NCI-H2196 treated with DMSO at 0.1 percent for 48 hours (cell line): Measurements from ENCODE around the gene MAP3K6.
"Not testable (repeated sequence)": the region's sequence is repeated elsewhere in the genome, so short reads cannot be mapped to it uniquely, and the experiment has no call there.

Experiments
- DNase-seq: peaks from one replicate; lab custom pipeline; 2025; ENCODE audit not compliant: unreplicated experiment; lab: John Stamatoyannopoulos, UW

The MAP3K6 gene

DNA sequence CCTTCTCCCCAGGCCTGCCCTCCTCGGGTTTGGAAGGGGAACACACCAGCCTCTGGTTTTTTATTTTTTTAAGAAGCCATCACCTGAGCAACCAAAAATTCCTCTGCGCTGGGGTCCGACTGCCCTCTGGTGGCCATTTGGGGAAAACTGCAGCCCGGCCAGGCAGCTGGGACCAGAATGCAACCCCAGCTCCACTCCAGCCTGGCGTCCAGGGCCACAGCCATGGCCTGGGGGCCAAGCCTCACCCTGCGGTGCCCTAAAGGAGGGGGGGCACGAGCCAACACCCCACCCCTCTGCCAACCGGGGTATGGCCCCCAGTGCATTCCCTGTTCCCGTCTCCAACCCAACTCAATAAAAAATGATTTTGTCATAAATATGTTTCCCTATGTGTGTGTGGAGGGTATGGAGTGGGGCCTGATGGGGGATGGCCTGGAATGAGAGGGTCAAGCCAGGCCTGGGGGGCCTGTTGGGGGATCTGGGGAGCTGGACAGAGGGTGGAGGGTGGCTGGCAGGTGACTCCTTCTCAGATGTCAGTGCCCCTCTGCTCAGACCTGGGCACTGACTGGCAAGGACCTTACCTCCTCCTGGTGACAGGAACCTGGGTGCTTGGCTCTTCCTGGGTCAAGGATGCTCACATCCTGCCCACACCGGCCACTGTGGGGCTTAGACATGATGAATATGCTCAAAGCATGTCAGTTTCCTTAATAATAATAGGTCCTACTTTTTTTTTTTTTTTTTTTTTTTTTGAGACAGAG is 28.9 kb upstream of the MAP3K6 start:
- peak; percentile 71 for DNase-seq

DNA sequence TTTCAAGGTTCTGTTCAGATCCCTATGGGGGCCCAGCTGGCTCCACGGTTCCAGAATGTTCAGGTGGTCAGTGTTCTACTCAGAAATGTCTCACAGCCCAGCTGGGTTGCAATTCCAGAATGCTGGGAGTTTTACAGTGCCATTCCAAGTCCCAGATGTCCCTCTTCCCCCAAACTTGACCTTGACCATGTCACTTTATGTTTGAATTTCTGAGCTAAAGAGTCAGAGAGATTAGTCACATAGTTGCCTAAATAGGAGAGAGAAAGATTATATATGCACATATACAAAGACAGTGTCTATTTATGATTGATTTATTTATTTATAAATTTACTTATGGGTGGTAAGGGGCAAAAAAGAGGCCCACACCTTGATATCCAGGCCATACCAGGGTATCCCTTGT is 28.2 kb upstream of the MAP3K6 start:
- no peak for DNase-seq

DNA sequence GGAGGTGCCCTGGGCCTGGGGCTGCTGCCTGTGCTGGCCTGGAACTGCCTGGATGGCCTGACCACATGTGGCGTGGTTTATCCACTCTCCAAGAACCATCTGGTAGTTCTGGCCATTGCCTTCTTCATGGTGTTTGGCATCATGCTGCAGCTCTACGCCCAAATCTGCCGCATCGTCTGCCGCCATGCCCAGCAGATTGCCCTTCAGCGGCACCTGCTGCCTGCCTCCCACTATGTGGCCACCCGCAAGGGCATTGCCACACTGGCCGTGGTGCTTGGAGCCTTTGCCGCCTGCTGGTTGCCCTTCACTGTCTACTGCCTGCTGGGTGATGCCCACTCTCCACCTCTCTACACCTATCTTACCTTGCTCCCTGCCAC is 27.5 kb upstream of the MAP3K6 start:
- DNase-seq: no peak

DNA sequence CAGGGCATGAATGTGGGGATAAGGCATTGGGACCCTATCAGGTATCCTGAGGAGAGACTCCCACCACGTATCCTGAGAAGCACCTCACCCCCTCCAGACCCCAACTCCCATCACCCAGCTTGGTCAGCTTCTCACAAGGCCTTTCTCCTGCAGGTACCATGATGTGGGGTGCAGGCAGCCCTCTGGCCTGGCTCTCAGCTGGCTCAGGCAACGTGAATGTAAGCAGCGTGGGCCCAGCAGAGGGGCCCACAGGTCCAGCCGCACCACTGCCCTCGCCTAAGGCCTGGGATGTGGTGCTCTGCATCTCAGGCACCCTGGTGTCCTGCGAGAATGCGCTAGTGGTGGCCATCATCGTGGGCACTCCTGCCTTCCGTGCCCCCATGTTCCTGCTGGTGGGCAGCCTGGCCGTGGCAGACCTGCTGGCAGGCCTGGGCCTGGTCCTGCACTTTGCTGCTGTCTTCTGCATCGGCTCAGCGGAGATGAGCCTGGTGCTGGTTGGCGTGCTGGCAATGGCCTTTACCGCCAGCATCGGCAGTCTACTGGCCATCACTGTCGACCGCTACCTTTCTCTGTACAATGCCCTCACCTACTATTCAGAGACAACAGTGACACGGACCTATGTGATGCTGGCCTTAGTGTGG is 27.0 kb upstream of the MAP3K6 start:
- no peak for DNase-seq

DNA sequence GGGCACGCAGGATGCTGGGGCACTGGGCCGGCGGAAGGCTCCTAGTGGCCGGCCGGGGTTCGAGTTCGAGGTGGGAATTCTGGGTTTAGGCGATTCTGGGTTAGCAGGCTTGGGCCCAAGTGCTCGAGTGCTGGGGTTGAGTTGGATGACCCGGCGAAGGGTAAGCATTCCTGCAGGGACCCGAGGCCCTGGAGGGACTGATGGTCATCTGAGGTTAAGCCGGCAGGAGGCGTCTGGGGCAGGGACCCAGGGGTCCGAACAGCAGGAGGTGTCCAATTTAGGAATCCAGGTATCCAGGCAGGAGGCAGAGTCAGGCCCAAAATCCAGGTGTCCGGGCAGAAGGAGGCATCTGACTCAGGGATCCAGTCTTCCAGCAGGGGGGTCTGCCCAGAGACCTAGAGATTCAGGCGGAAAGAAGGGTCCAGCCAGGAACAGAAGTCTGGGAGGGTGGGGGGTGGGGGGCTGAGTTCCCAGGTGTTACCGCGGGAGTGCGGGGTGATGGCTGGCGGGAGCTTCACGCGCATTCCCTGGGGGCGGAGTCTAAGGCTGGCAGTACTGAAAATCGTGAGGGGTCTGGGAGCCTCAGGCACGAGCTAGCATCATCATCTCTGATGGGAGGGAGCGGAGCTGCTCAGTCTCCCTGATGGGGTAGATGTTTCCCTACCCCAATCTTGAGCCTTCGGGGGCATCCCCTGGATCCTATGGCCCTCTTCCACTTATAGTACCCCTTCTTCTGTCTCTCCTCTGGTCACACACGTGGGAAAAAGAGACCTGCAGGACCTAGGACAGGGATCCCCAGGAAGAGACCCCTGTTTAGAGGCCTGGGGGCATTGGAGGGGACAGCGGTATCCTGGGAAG is 26.2 kb upstream of the MAP3K6 start:
- DNase-seq: no peak

DNA sequence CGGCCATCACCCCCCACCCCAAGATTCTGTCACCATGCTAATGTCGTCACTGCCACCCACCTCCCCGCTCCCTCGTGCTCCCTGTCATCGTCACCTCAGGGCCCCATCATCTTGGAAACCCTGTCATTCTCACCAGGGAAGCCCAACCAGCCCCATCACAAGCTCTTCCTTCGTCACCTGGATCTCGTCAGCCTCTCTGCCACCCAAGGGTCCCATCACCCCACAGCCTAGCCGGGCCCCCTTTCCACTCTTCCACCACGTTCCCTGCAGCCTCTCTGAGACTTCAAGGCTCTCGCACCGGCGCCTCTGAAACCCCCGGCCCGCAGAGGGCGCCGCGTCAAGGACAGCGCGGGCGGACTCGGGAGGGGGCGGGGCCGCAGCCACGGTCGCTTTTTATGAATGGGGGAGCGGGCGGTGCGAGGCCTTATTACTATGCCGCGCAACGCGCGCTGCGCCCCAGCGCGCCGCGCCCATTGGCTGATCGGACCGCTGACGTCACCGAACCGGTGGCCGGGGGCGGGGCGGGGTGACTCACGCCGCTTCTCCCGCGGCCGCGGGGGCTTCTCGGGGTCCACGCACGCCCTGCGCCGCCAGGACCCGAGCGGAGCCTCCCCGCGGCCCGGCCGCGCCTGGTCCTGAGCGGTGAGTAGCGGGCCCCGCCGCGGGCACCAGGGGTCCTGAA is 25.5 kb upstream of the MAP3K6 start, which contains the start of gene GPR3:
TSS of gene GPR3 (plus strand) at position 527 of the 682 bp plus-strand sequence. CDS start 1,177 bp downstream, outside the sequence.
- peak; percentile 88 for DNase-seq

DNA sequence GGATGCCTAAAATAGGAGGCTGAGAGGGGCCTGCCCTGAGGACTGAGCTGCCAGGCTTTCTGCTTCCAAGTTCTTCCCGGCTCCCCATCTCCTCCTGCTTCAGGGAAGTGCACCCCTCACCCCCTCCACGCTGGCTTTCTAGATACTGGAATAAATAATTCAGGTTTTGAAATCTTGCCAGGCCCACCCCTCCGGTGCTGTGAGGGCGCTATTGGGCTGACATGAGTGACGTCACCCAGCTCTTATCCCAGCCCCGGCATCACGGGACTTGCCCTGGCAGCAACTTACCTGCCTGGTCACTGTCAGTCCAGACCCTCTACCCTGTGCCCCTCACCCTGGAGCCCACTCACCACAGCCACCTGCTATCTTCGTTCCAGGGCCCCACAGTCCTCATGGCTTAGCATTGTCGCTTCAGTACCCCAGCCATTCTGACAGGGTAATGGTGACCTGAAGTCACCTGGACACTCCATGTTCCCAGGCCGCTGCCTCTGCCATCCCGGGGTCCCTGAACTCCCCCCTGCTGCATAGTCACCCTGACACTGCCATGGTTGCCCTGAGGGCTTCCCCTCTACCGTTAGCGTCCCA is 24.8 kb upstream of the MAP3K6 start:
- DNase-seq: no peak

DNA sequence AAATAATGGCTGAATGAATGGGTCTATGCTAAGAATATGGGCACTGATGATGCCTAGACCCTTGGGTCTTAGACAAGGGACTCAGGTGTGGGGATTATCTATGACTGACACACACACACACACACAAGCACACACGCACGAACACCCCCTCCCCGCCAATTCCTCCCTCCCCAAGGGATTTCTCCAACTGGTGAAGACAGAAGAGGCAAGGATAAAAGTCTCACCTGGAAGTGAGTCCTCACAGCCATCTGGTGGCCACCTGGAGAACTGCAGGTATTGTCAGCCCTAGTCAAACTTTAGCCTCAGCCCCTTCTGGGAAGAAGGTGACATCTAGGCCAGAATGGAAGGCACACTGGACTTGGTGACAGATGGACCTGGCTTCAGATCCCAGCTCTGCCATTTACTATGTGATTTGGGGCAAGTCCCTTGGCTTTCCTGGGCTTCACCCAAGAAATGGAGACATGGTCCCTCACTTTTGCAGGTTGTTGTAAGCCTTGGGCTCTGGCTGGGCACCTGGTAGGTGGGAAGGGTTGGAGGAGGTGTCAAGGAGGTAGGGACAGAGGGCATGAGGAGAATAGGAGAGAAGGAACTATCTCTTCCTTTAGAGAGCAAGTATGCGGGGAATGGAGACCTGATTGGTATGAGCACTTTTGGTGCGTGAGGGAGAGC is 21.7 kb upstream of the MAP3K6 start:
- DNase-seq: peak; percentile 50

DNA sequence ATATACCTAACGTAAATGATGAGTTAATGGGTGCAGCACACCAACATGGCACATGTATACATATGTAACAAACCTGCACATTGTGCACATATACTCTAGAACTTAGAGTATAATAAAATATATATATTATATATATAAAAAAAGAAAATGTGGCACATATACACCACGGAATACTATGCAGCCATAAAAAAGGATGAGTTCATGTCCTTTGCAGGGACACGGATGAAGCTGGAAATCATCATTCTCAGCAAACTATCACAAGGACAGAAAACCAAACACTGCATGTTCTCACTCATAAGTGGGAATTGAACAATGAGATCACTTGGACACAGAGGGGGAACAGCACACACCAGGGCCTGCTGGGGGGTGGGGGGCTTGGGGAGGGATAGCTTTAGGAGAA is 18.0 kb upstream of the MAP3K6 start:
- DNase-seq: not testable (repeated sequence)

DNA sequence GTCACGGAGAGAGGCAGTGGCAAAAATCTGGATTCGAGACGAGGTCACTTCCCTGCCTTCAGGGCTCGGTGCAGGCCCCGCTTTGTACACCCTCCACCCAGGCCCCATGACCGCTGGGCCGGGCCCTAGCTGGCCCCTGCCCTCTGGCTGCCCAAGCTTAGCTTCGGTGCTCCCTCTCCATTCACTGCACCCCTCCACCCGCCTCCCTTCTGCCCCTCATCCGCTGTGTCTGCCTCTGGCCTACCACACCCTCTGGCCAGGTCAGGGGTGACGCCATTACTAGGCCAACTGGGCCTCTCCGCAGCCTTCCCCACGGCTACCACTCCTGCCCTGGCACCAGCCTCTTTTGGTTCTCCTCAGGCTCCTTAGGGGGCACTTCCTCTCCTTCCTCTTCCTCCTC is 16.9 kb upstream of the MAP3K6 start:
- DNase-seq: no peak

DNA sequence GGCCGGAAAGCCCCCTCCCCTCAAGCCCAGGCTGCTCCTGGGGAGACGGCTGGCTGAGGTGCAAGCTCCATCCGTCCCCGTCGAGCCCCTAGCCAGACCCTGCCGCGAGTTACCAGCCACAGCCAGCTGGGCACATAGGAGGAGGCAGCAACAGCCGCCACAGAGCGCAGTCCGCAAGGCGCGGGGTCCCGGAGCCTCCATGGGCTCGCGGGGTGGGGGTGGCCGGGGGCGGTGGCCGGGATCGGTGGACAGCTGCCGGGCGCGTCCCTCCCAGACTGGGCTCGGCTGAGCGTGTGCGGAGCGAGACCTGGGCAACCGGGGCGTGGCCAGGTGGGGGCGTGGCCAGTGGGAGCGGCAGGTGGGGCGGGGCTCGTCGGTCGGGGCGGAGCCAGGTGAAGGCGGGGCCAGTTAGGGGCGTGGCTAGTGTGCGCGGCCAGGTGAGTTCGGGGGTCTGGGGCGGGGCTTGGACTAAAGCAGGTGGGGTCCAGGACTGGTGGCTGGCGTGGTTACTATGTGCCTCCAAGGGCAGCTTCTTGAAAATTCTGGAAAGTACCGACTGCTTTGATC is 16.4 kb upstream of the MAP3K6 start, which contains the start of gene CD164L2:
TSS of gene CD164L2 (minus strand) at position 295 of the 567 bp plus-strand sequence. CDS start at position 201, 94 bp downstream.
- DNase-seq: no peak

DNA sequence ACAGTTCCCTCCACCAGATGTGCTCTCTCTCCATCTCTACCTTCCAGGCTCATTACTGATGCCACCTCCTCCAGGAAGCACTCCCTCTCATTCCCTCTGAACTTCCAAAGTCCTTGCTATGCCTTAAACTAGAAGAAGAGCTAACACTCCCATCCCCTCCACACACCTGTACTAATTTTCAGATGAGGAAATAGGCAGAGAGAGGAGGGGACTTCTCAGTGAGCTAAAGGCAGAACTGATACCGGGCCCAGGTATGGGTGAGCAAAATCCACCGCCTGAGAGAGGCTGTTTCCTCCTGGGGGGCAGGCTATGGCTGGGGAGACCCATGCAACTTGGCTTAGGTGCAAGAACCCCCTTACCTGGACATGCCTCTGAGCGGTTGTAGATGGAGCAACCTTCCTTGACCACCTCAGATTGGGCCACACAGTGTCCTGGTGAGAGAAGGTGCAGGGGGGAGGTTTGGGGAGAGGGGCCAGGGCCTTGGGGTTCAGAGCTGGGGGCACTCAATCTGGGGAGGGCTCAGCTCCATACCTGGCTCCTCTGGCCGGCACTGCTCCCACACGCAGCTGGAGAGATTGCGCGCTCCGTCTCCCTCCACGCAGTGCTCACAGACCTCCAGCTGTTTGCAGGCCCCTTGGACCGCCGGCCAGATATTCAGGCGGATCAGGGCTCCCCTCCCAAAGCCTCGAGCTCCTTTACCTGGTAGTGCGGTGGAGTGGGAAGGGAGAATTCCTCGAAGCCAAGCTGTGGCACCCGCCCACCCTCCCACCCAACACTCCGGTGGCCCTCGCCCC is 15.4 kb upstream of the MAP3K6 start:
- no peak for DNase-seq

DNA sequence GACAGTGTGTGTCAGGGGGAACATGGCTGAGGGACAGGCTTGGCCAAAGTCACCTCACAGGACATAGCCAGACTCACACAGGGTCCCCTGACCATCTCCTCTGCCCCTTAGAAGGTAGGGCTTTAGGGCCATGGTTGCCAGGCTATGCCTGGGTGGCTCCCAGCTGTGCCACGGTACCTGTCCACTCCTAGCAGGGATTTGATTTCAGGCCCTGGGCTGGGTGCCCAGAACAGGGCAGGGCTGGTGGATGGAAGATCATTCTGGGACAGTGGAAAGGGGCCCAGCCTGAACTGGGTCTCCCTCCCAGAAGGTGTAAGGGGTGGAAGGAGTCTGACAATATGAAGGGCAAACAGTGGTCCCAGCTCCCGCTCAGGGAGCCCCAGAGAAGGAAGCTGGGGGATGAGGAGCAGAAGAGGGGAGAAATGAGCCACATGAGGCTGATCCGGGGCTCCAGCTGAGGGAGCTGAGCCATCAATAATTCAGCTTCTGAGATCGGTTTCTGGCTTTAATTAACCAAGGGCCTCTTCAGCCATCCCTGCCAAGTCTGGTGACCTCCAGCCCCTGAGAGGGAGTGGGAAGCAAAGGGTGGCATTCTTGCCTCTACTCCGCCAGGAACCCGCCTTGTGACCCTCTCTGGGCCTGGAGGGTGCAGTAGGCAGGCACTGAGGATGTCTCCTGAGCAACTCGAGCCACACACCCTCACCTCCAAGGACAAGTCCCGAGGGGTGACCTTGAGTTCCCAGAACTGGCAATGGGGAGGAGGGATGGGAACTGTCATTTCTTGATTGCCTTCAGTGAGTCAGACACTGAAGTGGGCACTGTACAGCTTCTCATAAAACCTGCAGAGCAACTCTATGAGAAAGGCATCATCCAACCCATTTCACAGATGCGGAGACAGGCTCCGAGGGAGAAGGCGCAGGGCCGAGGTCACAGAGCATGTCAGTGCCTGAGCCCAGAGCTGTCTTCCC is 14.3 kb upstream of the MAP3K6 start:
- DNase-seq: no peak

DNA sequence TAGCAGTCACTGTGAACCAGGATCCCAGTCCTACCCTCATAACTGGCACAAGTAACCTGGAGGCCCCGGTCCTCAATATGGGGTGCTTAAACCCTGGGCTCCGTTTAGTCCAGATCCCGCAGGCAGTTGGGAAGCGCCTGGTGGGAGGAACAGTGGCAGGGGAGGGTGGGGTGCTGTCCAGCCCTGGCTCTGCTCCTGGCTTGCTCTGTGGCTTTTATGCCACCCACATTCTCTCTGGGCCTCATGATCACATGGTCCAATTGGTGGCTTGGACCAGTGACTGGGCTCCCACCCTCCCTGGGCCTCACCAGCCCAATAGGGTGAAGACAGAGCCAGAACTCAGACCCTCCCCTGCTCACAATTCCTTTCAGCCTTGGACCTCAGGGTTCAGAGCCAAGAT is 13.5 kb upstream of the MAP3K6 start:
- no peak for DNase-seq

DNA sequence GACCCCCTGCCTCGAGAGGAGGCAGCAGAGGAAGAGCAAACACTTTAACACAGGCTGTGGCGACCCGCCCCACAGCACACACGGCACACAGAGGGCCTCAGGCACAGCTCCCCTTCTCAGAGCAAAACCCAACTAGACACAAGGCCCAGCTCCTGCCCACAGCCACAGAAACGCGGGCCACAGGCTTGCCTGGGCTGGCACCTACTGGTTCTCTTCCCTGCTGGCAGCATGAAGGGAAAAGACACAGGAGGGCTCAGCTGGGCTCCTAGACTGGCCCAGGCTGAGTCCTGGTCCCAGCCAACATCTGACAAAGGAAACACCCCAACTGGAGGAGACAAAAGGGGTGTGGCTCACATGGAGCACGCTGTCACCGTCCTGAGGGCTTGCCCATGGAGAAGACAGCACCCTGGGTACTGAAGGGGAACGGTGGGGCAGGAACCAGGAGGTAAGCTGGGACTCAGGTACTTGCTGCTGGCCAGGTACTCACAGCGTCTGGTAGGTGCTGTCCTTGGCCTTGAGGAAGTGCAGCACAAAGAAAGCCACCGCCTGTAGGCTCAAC is 12.9 kb upstream of the MAP3K6 start:
- DNase-seq: no peak

DNA sequence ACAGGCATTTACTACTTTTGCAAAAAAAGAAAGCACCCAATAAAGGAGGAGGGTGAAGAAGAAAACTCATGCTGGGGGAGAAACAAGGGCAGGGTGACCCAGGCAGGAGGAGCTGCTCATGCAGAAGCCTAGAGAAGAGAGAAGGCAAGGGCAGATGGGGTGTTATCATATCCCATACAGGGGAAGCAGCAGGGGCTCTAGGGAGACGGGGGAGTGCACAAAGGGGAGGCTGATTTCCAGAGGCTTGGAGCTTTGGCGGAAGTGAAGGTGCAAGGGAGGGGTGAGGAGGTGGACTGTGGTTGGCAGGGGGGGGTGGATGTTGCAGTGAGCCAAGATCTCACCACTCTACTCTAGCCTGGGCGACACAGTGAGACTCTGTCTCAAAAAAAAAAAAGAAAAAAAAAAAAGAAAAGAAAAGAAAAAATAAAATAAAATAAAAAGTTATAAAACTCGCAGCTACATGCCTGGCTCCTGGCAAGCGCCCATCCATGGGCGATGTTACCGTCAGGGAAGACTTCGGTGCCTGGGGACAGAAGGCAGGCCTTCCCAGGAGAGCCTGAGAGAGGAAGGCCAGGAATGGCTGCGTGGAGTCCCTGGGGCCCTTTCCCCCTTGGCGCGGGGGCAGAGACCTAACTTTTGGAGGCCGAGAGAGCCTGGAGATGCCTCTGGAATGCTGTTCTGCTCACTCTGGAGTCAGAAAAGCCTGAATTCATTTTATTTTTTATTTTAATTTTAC is 11.2 kb upstream of the MAP3K6 start:
- no peak for DNase-seq
